ENCODE data around the gene TGFBR3.

Gene TGFBR3

GRCh38 chr1:91827087-91827458 lies 58.9 kb downstream of the TGFBR3 start:
- no peak for TF ChIP-seq CTCF (IDR thresholded peaks at IDR 0.05; ENCODE audit: insufficient read depth, low read depth, low read length, missing control alignments)
- peak; percentile 87 for DNase-seq (ENCODE audit: low read depth)

GRCh38 chr1:91826649-91827048 lies 59.3 kb downstream of the TGFBR3 start:
- TF ChIP-seq CTCF (IDR thresholded peaks at IDR 0.05; ENCODE audit: insufficient read depth, low read depth, low read length, missing control alignments), result no peak
- H3K4me3 ChIP-seq (ENCODE audit: low read length), result no peak overlapping the region
- DNase-seq (ENCODE audit: low read depth), result no peak

More at GRCh38 chr1:91827087-91827458, 58.9 kb downstream of the TGFBR3 start:
- no peak overlapping the region for H3K4me3 ChIP-seq (ENCODE audit: low read length)

- no peak for TF ChIP-seq CTCF (IDR thresholded peaks at IDR 0.05; ENCODE audit: insufficient read depth, low read depth, low read length, missing control alignments)
- H3K4me3 ChIP-seq (ENCODE audit: low read length), result no peak overlapping the region
- no peak for DNase-seq (ENCODE audit: low read depth)
Measured at GRCh38 chr1:91826248-91826647, 59.7 kb downstream of the TGFBR3 start.

- no peak for TF ChIP-seq CTCF (IDR thresholded peaks at IDR 0.05; ENCODE audit: insufficient read depth, low read depth, low read length, missing control alignments)
- no peak for DNase-seq (ENCODE audit: low read depth)
- no peak overlapping the region for H3K4me3 ChIP-seq (ENCODE audit: low read length)
Measured at GRCh38 chr1:91821126-91821868, 64.7 kb downstream of the TGFBR3 start.

- DNase-seq (ENCODE audit: low read depth), result no peak
- TF ChIP-seq CTCF (IDR thresholded peaks at IDR 0.05; ENCODE audit: insufficient read depth, low read depth, low read length, missing control alignments), result no peak
- H3K4me3 ChIP-seq (ENCODE audit: low read length), result no peak overlapping the region
Measured at GRCh38 chr1:91819038-91819788, 66.7 kb downstream of the TGFBR3 start.

GRCh38 chr1:91818713-91818975 lies 67.3 kb downstream of the TGFBR3 start:
- DNase-seq (ENCODE audit: low read depth), result no peak
- TF ChIP-seq CTCF (IDR thresholded peaks at IDR 0.05; ENCODE audit: insufficient read depth, low read depth, low read length, missing control alignments), result no peak
- no peak overlapping the region for H3K4me3 ChIP-seq (ENCODE audit: low read length)
